SH-SY5Y (cell line): ENCODE results near the gene OLIG2.

ENCODE experiments used
- GATA2 ChIP-seq: IDR thresholded peaks from 2 replicates; pipeline ENCODE4 v1.6.1; 2011; ENCODE audit warnings: mild to moderate bottlenecking, low read depth, low read length
- GATA3 ChIP-seq: IDR thresholded peaks from 2 replicates; pipeline ENCODE4 v1.6.1; 2011; ENCODE audit warnings: low read depth, mild to moderate bottlenecking, low read length, moderate library complexity

The OLIG2 gene

DNA sequence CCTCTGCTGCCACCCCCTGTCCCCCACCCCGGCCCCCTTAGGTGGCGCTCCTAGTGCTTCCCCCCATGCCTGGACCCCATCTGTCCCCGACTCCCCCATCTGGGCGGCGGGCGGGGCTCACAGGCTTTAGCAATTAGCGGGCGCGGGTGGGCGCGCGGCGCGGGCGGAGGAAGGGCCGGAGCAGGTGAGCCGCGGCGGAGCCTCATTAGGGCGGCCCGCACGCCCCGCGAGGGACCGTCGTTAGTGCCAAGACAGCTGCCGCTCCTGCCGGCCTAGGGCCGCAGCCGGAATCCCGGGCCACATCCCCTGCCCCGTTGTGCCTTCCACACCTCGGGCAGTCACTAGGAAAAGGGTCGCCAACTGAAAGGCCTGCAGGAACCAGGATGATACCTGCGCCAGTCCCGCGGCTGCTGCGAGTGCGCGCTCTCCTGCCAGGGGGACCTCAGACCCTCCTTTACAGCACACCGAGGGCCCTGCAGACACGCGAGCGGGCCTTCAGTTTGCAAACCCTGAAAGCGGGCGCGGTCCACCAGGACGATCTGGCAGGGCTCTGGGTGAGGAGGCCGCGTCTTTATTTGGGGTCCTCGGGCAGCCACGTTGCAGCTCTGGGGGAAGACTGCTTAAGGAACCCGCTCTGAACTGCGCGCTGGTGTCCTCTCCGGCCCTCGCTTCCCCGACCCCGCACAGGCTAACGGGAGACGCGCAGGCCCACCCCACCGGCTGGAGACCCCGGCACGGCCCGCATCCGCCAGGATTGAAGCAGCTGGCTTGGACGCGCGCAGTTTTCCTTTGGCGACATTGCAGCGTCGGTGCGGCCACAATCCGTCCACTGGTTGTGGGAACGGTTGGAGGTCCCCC is 7.6 kb downstream of the OLIG2 start:
- TF ChIP-seq GATA3 (no peak), GATA2 (no peak)

DNA sequence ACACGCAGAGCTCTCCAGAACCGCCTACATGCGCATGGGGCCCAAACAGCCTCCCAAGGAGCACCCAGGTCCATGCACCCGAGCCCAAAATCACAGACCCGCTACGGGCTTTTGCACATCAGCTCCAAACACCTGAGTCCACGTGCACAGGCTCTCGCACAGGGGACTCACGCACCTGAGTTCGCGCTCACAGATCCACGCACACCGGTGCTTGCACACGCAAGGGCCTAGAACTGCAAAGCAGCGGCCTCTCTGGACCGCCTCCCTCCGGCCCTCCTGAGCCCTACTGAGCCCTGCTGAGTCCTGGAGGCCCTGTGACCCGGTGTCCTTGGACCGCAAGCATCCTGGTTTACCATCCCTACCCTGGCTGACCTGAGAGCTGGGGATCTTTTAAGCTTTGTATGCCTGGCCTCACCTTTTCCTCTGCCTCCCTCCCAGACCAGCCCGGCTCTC is 8.3 kb downstream of the OLIG2 start:
- no peak for TF ChIP-seq GATA2
- no peak for TF ChIP-seq GATA3

DNA sequence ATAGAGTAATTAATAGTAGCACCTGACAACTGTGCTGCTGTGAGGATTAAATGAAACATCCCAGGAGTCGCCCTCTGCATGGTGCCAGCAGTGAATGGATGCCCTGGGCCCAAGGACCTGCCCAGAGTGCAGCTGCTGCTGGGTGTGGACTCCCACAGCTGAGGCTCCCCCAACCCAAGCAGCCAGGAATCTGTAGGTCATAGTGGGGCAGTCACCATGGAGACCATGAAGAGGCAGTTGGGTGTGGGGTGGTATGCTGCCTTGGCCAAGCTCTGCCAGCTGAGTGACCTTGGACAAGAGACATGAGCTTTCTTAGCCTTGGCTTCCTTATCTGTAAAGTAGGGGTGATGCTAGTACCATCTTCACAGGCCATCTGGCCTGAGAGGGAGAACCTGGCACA is 9.4 kb downstream of the OLIG2 start:
- TF ChIP-seq GATA3: no peak
- TF ChIP-seq GATA2: no peak

DNA sequence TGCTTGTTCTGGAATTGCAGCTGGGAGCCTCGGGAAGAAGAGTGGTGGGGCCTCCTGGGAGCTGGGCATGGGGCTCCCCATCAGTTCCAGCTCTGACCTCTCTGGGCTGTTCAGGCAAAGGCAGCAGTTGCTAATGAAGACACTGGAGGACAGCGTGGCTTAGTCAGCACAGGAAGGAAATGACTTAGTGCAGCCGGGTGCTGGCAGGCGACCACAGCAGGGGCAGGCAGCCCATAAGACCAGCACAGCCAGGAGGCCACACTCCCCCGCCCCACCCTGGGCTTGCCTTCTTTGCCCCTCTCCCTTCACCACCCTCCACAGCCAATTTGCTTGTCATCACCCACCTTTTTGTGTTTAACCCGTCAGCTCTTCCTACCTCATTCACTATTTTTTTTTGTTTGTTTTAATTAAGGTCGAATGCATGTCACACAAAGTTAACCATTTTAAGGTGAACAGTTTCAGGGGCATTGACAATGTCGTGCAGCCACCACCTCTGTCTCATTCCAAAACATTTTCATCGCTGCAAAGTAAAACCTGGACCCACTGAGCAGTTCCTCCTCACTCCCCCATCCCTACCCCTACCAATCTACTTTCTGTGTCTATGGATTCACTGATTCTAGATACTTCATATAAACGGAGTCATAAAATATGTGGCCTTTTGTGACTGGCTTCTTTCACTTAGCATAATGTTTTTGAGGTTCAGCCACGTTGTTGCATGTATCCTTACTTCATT is 10.9 kb downstream of the OLIG2 start:
- TF ChIP-seq GATA2: no peak
- no peak for TF ChIP-seq GATA3

DNA sequence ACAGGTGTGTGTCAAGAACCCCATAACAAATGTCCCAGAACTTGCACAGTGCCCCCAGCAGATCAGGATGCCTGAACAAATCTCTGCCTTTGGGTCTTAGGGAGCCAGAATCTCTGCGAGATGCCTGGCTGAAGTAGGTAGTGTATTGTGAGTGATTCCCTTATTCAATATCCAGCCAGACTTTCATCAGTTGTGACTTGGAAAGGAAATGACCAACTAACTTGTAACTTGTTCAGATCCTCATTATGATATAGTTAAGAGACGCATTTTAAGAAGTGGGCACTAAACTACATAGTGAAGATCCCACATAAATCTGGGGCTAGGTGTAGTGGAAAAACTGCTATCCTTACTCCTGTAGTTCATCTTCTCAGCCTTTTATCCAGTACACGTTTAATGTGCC is 11.8 kb downstream of the OLIG2 start:
- TF ChIP-seq GATA3 (no peak), GATA2 (no peak)

DNA sequence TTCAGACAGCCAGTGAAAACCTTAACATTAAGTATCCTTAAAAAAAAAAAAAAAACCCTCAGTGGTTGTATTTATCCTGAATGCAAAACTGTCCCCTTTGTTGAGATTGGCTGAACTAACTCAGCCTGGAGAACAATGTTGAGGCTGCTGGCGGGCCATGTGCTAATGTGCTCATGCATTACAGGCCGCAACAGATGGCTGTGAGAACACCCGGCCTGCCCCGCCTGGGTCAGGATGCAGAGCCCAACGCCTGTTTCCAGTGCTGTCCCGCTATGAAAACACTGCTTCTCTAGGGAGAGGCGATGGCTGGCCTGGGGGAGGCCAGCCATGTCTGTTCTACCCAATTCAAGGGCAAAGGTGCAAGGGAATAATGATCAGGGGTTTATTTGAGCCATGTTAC is 13.8 kb downstream of the OLIG2 start:
- TF ChIP-seq GATA3 (no peak), GATA2 (no peak)

DNA sequence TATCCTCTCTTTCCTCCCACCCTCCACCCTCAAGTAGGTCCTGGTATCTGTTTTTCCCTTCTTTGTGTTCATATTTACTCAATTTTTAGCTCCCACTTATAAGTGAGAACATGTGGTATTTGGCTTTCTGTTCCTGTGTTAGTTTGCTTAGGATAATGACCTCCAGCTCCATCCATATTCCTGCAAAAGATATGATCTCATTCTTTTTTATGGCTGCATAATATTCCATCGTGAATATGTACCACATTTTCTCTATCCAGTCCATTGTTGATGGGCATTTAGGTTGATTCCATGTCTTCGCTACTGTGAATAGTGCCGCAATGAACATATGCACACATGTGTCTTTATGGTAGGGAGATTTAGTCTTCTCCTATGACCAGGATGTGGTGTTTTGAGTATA is 14.5 kb downstream of the OLIG2 start:
- TF ChIP-seq GATA2 (no peak), GATA3 (no peak)

DNA sequence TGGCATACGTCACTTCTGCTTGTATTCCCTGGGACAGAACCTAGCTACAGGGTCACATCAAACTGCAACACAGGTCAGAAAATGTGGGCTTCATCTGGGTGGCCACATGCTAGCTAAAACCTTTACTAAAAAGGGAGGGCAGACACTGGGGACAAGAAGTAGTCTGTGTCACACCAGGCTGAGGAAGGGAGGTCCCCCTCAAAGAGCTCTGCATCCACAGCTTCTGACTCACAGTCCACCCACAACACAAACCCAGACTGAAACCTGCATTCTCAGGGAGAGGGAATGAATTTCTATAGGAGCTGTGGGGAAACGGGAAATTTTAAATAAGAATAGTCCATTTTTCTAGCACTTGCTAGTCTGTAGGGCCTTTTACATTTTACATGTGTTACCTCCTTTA is 16.2 kb downstream of the OLIG2 start:
- TF ChIP-seq GATA2 (no peak), GATA3 (no peak)

DNA sequence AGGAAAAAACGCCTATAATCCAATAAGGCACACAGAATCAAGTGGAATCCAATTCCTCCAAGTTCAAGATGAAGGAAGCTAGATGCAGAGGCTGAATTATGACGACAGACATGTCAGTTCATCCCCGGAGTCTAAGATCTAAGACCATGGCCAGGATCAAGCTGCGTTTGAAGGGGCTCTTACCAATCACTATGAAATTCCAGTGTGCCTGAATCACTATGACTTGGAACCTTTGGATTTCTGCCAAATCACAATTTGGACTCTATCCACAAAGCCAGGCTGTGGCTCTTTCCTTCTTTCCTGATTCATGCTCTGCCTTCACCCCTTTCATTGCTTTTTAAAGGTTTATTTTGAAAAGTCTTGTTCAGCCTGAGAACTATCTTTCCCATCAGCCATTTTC is 17.1 kb downstream of the OLIG2 start:
- no peak for TF ChIP-seq GATA3
- no peak for TF ChIP-seq GATA2

DNA sequence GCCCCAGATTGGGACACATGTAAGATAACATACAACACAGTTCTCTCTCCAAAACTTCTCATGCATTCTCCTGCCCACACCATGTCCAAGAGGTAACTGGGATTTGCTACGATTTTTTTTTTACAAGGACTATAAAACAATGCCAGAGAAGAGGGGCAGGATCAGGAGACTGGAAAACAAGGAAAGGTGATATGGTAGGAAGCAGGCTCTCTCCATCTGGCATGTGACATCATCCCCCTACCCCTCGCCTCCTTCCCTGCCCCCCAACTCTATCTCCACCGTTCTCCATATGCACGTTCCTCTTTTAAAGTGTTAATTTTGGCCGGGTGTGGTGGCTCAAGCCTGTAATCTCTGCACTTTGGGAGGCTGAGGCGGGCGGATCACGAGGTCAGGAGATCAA is 20.7 kb downstream of the OLIG2 start:
- TF ChIP-seq GATA2: no peak
- no peak for TF ChIP-seq GATA3

DNA sequence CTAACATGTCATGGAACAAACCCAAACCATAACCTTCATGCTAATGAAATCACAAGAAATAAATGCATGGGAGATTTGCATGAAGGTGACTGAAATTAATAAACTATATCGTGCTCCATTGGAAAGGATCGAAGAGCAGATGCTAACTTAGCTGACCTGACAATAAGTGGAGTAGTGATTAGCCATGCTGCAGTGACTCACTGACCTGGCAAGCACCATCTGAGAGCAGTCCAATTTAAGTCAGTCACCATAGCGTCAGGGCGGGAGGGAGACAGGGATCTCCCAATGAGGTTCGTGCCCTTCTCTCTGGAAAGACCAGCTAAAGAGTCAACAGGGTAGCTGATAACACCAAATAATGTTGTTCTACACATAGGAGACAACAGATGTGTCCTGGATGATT is 21.5 kb downstream of the OLIG2 start:
- TF ChIP-seq GATA3 (no peak), GATA2 (no peak)

DNA sequence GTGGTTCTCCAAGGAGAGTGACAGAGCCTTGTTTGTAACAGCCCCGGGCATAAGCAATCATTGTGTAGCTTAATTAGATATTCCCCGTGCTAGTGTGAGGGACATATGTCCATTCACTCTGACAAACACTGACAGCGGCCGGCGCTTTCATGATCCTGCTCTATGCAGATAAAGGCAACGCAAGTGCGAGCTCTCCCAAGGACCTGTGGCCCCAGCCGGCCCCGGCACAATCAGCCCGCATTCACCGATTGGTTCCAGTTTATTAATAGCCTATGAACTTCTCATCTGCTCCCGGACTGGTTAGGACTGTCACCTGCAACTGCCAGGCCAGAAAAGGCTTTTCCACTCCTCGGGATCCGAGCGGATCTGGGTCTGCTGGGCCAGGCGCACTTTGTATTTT is 26.2 kb downstream of the OLIG2 start:
- TF ChIP-seq GATA3 (no peak), GATA2 (no peak)

DNA sequence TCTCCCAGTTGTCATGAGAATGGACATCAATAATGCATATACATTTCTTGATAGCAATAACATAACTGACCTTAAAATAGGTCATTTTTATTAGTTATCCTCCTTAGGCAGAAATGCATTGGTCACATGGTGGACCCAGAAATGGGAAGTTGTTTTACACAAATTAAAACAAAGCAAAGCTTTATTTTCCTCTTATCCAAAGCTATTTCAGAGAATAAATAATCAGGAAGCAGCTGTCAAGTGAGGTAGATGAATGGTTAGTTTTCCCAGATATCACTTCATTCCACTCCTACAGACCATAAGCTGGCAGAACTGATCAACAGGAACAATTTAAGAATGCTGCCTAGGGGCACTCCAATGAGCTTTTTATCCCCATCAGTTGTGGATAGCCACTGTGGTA is 28.2 kb downstream of the OLIG2 start:
- no peak for TF ChIP-seq GATA3
- TF ChIP-seq GATA2: no peak

DNA sequence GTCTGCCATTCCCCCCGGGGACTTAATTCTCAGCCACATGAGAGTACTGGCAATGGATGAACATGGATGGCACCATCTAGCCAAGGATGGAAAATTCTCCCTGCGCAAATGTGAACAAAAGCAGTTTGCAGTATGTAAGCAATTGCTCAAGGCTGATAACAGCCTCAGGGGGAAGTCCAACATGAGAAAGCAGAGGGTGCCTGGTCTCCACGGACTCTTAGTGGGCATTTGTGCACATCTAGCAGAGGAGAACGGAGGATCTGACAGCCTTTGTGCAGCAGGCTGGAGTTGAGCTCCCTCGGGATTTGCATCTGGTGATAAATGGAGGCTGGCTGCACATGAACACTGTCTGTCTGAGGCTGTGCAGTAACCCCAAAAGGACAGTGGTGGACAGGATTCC is 30.3 kb downstream of the OLIG2 start:
- TF ChIP-seq GATA2 (no peak), GATA3 (no peak)

DNA sequence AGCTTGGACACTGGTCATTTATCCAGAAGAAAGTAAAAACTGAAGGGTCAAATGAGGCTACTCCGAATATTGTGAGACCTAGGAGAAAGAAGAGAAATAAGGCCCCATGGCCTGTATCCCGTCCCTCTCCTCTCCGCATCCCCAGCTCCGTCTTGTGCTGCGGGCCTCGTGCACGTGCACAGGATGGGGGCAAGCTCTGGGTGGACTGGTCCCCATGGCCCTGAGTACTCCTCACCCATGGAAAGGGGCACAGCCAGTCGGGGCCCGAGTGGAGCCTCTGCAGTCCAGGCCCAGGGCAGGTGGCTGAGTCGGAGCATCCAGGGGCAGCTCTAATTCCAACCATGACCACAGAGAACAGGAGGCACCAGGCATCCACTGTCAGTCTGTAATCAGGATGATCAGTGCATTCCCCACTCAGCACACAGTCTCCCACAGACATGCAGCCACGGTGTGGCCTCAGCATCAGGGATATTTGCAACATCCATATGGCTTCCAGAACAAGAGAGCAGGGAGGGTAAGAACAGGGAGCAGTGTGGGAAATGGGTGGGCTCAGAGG is 31.7 kb downstream of the OLIG2 start:
- TF ChIP-seq GATA2 (no peak), GATA3 (no peak)

DNA sequence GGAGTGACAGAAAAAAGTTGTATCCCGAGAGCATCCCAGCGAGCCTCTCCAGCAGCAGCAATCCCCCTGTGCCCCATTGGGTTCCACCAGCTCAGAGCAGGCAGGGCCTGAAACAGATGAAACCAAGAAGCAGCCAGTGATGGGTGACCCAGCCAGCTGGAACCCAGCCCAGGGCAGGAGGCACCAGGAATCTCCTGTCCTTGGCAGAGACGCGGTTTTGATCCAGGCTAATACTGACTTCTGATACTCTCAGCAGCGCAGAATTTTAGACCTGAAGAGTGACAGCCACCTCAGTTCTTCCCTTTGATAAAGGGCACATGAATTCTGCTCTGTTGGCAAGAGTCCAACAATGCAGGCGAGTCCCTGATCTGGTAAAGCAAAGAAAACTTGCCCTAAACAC is 32.8 kb downstream of the OLIG2 start:
- no peak for TF ChIP-seq GATA3
- no peak for TF ChIP-seq GATA2
